K562 (cell line): ENCODE data around the gene USP49. TPM values are rescaled to one million over a fixed set of nuclear protein-coding genes. Genes with fewer than 3 reads are reported as not detected.

ENCODE experiments used
- ATAC-seq: fragments of 200-7000 bp; cut with Tn5 transposase; 3 replicates; pipeline ENCODE4 v1.9.1; 2020; ENCODE audit warnings: moderate library complexity
- BruUV-seq: library from RNA; stranded (reverse); fragments of 400-500 nt; replicated peaks from 2 replicates; lab custom pipeline; 2021; lab: Mats Ljungman, UMichigan
- CTCF ChIA-PET: fragments of 300-600 bp; formaldehyde crosslinking; extraction: SDS; loops from one replicate; lab custom pipeline; 2021; ENCODE audit warnings: low intra/inter-chr PET ratio; lab: Yijun Ruan, JAX
- POLR2A ChIA-PET: fragments of 300-600, 350-650 bp; sonication (Branson Sonifier 250); formaldehyde crosslinking; extraction: SDS; loops from one replicate; lab custom pipeline; 2021; ENCODE audit warnings: antibody characterized with exemption, inconsistent platforms; lab: Yijun Ruan, JAX
- DNase-seq, 4 experiments: peaks; one replicate each; pipeline versions ENCODE4 v3.0.0 to v3.0.0-alpha.2; 2011 to 2018; ENCODE audit warnings: low spot score in 3 of 4, mixed read lengths in 3 of 4; ENCODE audit errors: extremely low read depth in 1 of 4
- FAIRE-seq: peaks from 2 replicates; lab custom pipeline; 2011; peaks lifted over from hg19 to GRCh38; lab: Jason Lieb, UNC
- H2AFZ ChIP-seq: 2 replicates; pipeline ENCODE4 v1.6.0; 2011; ENCODE audit warnings: low read depth, low read length, control low read depth, inconsistent platforms
- H3K27ac ChIP-seq: fragments of 200-600 bp; 3 replicates; pipeline ENCODE4 v1.8.0; 2011; ENCODE audit warnings: low read depth, mild to moderate bottlenecking, control low read depth, inconsistent platforms, low read length, moderate library complexity, mixed read lengths; ENCODE audit errors: extremely low read depth
- H3K27me3 ChIP-seq, 2 experiments: fragments of 300-600 bp in 1 of 2; 2 replicates in 1 of 2; 3 replicates in 1 of 2; pipeline versions ENCODE4 v1.6.0 to v1.8.0; 2011; ENCODE audit warnings: inconsistent platforms in 2 of 2, low read length in 2 of 2, mild to moderate bottlenecking in 1 of 2, mixed read lengths in 1 of 2, moderate library complexity in 1 of 2; ENCODE audit not compliant: control insufficient read depth in 2 of 2, insufficient read depth in 2 of 2
- H3K36me3 ChIP-seq: fragments of 300-600 bp; 3 replicates; pipeline ENCODE4 v1.8.0; 2011; ENCODE audit warnings: mild to moderate bottlenecking, low read length, inconsistent platforms; ENCODE audit not compliant: control insufficient read depth, insufficient read depth
- H3K4me1 ChIP-seq, 2 experiments: fragments of 200-600 bp in 1 of 2; replicated peaks in 1 of 2; 2 replicates in 1 of 2; 3 replicates in 1 of 2; pipeline versions ENCODE4 v1.5.1 to v1.8.0; 2011; ENCODE audit warnings: inconsistent platforms in 2 of 2, low read length in 2 of 2, mild to moderate bottlenecking in 1 of 2, mixed read lengths in 1 of 2, moderate library complexity in 1 of 2; ENCODE audit not compliant: control insufficient read depth in 2 of 2, insufficient read depth in 2 of 2
- H3K4me2 ChIP-seq: 2 replicates; pipeline ENCODE4 v1.6.1; 2011; ENCODE audit warnings: low read length, control low read depth, inconsistent platforms, mixed read lengths; ENCODE audit not compliant: insufficient read depth
- H3K4me3 ChIP-seq: fragments of 200-600 bp; sonication (generic), shearing (Covaris generic); 2 replicates; pipeline ENCODE4 v1.5.1; 2016; ENCODE audit warnings: control low read depth, inconsistent platforms
- H3K79me2 ChIP-seq: fragments of 200-600 bp; 3 replicates; pipeline ENCODE4 v1.8.0; 2011; ENCODE audit warnings: low read length, inconsistent platforms; ENCODE audit not compliant: control insufficient read depth, insufficient read depth
- H3K9ac ChIP-seq, 2 experiments: 2 replicates each; pipeline versions ENCODE4 v1.6.0 to v1.6.1; 2011; ENCODE audit warnings: low read depth in 2 of 2, low read length in 2 of 2, control low read depth in 1 of 2, inconsistent platforms in 1 of 2, mild to moderate bottlenecking in 1 of 2, mixed read lengths in 1 of 2; ENCODE audit not compliant: insufficient read depth in 1 of 2
- H3K9me1 ChIP-seq: one replicate; pipeline ENCODE4 v1.6.0; 2011; ENCODE audit warnings: inconsistent platforms, mild to moderate bottlenecking, low read length, moderate library complexity; ENCODE audit not compliant: control insufficient read depth, insufficient read depth
- H3K9me3 ChIP-seq: replicated peaks from 2 replicates; pipeline ENCODE4 v1.5.1; 2011; ENCODE audit warnings: low read depth, low read length, inconsistent platforms; ENCODE audit not compliant: control insufficient read depth, insufficient read depth
- H4K20me1 ChIP-seq: replicated peaks from 2 replicates; pipeline ENCODE4 v1.6.1; 2011; ENCODE audit warnings: low read length, inconsistent platforms, mixed read lengths; ENCODE audit not compliant: control insufficient read depth, insufficient read depth
- KLF13 ChIP-seq: fragments of 450-650 bp; IDR thresholded peaks from 2 replicates; pipeline ENCODE4 v1.6.1; 2016; ENCODE audit warnings: missing genetic modification characterization, low read depth, mild to moderate bottlenecking, missing compliant biosample characterization, moderate library complexity, borderline replicate concordance
- MYBL2 ChIP-seq, 2 experiments: fragments of 450-650 bp in 1 of 2; sonication (generic) in 1 of 2; formaldehyde crosslinking in 1 of 2; IDR thresholded peaks; 2 replicates each; pipeline versions ENCODE4 v1.6.1 to v1.8.1; 2017 to 2022; ENCODE audit warnings: borderline replicate concordance in 1 of 2, inconsistent platforms in 1 of 2, low read depth in 1 of 2, mild to moderate bottlenecking in 1 of 2, missing genetic modification reagents in 1 of 2, moderate library complexity in 1 of 2
- SRSF3 ChIP-seq: fragments of 200-400 bp; formaldehyde crosslinking; IDR thresholded peaks from 2 replicates; pipeline ENCODE4 v1.6.1; 2016; ENCODE audit warnings: mild to moderate bottlenecking, low read length, moderate library complexity; ENCODE audit not compliant: insufficient read depth
- ZNF232 ChIP-seq: sonication (generic); formaldehyde crosslinking; IDR thresholded peaks from 2 replicates; pipeline ENCODE4 v1.8.0; 2022; ENCODE audit warnings: mild to moderate bottlenecking, missing genetic modification reagents
- ZNF592 ChIP-seq: fragments of 450-650 bp; IDR thresholded peaks from 2 replicates; pipeline ENCODE4 v1.6.1; 2017; ENCODE audit warnings: antibody characterized with exemption, mild to moderate bottlenecking
- WGBS: fragments of 100-300 bp; shearing (Covaris generic); methylation state at CpG from one replicate; pipeline ENCODE4 v1.1.6; 2016; ENCODE audit warnings: low coverage, mixed read lengths; ENCODE audit not compliant: insufficient coverage; ENCODE audit errors: missing lambda C conversion rate; 5-methylcytosine and 5-hydroxymethylcytosine counted together
- in situ Hi-C: fragments of 300-500 bp; cut with MboI; formaldehyde crosslinking; loops from 4 replicates; pipeline ENCODE4 v1.15.0; 2018; ENCODE audit warnings: inconsistent platforms, mixed read lengths
- intact Hi-C: fragments of 100-400 bp; cut with micrococcal nuclease; formaldehyde crosslinking; loops from 2 replicates; pipeline ENCODE4 v1.14.2; 2022
- polyA plus RNA-seq, 8 experiments: library from polyadenylated mRNA; depleted of rRNA in 4 of 8; stranded (reverse) in 5 of 8; unstranded in 3 of 8; fragments of >200 nt; fragmentation: Nextera tagmentation in 2 of 8; fragmentation: Illumina TruSeq in 1 of 8; extraction: Ambion mirVana in 2 of 8; extraction: Trizol in 1 of 8; gene quantifications; 2 replicates each; pipeline versions ENCODE4 v1.2.1 to v1.2.3, GENCODE V29; 2011 to 2014; ENCODE audit warnings: inconsistent platforms in 1 of 8, missing spikeins in 1 of 8
- total RNA-seq, 7 experiments: library from RNA; depleted of rRNA in 6 of 7; stranded (reverse); fragments of >200 nt in 6 of 7; fragmentation: Illumina TruSeq in 2 of 7; extraction: Trizol in 2 of 7; gene quantifications; 2 replicates each; pipeline versions ENCODE4 v1.2.1 to v1.2.3, GENCODE V29; 2011 to 2021; ENCODE audit warnings: low replicate concordance in 1 of 7

USP49 gene
- total and polyA plus RNA-seq, 9 of the 15 experiments (the other 6 are each of a cell fraction or from before 2014, with no cell fraction given) = 1.0 to 9.9 (median 6.5) TPM

GRCh38 chr6:41757271-41757670 is 137.9 kb downstream of the USP49 start (continued):
- TF ChIP-seq MYBL2 (IDR thresholded peaks at IDR 0.05; ENCODE audit: low read depth) = no peak
- TF ChIP-seq MYBL2 (CRISPR knock-in tag; IDR thresholded peaks at IDR 0.05; ENCODE audit: borderline replicate concordance) = no peak

- Histone ChIP-seq H3K27me3 (peaks cover 36 to 50% of the 10 kb centered on the region in 2 experiments), H3K27ac (no peak overlapping the region), H3K9me3 (no peaks in the 10 kb centered on the region), H3K4me3 (no peak overlapping the region), H4K20me1 (no peaks in the 10 kb centered on the region), H3K36me3 (no peaks in the 10 kb centered on the region), H3K4me2 (no peak overlapping the region), H3K9ac (no peak overlapping the region; a peak in 1 of 4 replicates), H3K4me1 (peaks cover 0 to 7% of the 10 kb centered on the region in 2 experiments; a peak in 1 of 5 replicates), H2AFZ (no peak overlapping the region), H3K79me2 (no peaks in the 10 kb centered on the region), H3K9me1 (no peaks in the 10 kb centered on the region)
- FAIRE-seq (no peak), ATAC-seq (peak; percentile 23), DNase-seq (no peak)
- ChIA-PET POLR2A (no interaction called here), CTCF (no interaction called here)
- intact Hi-C loops (no loop called here), in situ Hi-C loops (no loop called here)
- 10% methylated on average over 13 of the region's 13 CpGs for WGBS
- no TSS peak for BruUV-seq
- TF ChIP-seq SRSF3 = no peak
These were observed 138.8 kb downstream of the USP49 start for GRCh38 chr6:41756354-41756753.

GRCh38 chr6:41755895-41756294 is 139.3 kb downstream of the USP49 start:
- in situ Hi-C loops (no loop called here), intact Hi-C loops (no loop called here)
- Histone ChIP-seq H3K27ac (no peak overlapping the region), H3K36me3 (no peaks in the 10 kb centered on the region), H3K4me2 (no peak overlapping the region), H3K9me3 (no peaks in the 10 kb centered on the region), H3K27me3 (peaks cover 34 to 46% of the 10 kb centered on the region in 2 experiments), H3K79me2 (no peaks in the 10 kb centered on the region), H3K4me1 (peaks cover 0 to 7% of the 10 kb centered on the region in 2 experiments; a peak in 1 of 5 replicates), H3K4me3 (no peak overlapping the region), H3K9me1 (no peaks in the 10 kb centered on the region), H3K9ac (no peak overlapping the region), H2AFZ (no peak overlapping the region), H4K20me1 (no peaks in the 10 kb centered on the region)
- CTCF ChIA-PET = no interaction called here
- FAIRE-seq = no peak
- POLR2A ChIA-PET = no interaction called here
- no TSS peak for BruUV-seq
- ATAC-seq = no peak; the same call in 2 of the 3 replicates
- no peak for DNase-seq
- WGBS = 0% methylated on average over 4 of the region's 4 CpGs
- no peak for TF ChIP-seq ZNF592
- TF ChIP-seq KLF13 = no peak
- no peak for TF ChIP-seq ZNF232 (CRISPR knock-in tag)
